ENCODE data around the gene TMEM167B. TPM values are rescaled to one million over a fixed set of nuclear protein-coding genes. Genes with fewer than 3 reads are reported as not detected.

The TMEM167B gene
- total RNA-seq (10 to 100 TPM; 27.2 to 56.0 (median 34.0) TPM), polyA plus RNA-seq (10 to 100 TPM; 19.8 to 39.1 (median 20.2) TPM)
- long read RNA-seq, donor 1, transcript TMEM167B-201 (3 exons, 3,730 nt) = major isoform, 7 of 15 reads
- long read RNA-seq, donor 1, partial matches to known transcripts = 3 of 15 reads
- long read RNA-seq, donor 1, other reads (novel, unspliced or antisense) = 4 of 15 reads
- long read RNA-seq, donor 2, transcript TMEM167B-201 (3 exons, 3,730 nt) = major isoform, 15 of 20 reads
- long read RNA-seq, donor 2, partial matches to known transcripts = 0 of 20 reads
- long read RNA-seq, donor 2, other reads (novel, unspliced or antisense) = 1 of 20 reads

- Histone ChIP-seq H3K27ac (peak within 1 kb of the TSS; percentile 99), H3K27me3 (ENCODE audit: insufficient read depth in 3 of 3, low read length in 2 of 3) (no peaks in the 10 kb centered on the region), H3K36me3 (ENCODE audit: insufficient read depth in 1 of 2, low read depth in 1 of 2) (peaks cover 6 to 29% of the 10 kb centered on the region in 2 donors), H3K4me3 (peak within 1 kb of the TSS; percentile 92), H3K9me3 (no peaks in the 10 kb centered on the region), H3K4me1 (peaks cover 32% of the 10 kb centered on the region)
- intact Hi-C loops (cut with DNase I) = loop anchor here (5.0 kb wide), 1 partner anchor 48 kb away; the partner anchor contains the start of gene WDR47 (in 2 of the 2)
- DNase-seq (peak; percentile 92 to 94), ATAC-seq (peak; percentile 94 to 95 (median 94))
- TF ChIP-seq CTCF (IDR thresholded peaks at IDR 0.05) = no peak
- WGBS, 3 donors = 2 to 5% (median 4%) methylated on average over 59 to 67 of the region's 67 CpGs
Measured at GRCh38 chr1:109090196-109091077, at the start of gene TMEM167B. TSS of gene TMEM167B (plus strand) at chr1:109090764. CDS start at chr1:109090873, 109 bp downstream.

DNA sequence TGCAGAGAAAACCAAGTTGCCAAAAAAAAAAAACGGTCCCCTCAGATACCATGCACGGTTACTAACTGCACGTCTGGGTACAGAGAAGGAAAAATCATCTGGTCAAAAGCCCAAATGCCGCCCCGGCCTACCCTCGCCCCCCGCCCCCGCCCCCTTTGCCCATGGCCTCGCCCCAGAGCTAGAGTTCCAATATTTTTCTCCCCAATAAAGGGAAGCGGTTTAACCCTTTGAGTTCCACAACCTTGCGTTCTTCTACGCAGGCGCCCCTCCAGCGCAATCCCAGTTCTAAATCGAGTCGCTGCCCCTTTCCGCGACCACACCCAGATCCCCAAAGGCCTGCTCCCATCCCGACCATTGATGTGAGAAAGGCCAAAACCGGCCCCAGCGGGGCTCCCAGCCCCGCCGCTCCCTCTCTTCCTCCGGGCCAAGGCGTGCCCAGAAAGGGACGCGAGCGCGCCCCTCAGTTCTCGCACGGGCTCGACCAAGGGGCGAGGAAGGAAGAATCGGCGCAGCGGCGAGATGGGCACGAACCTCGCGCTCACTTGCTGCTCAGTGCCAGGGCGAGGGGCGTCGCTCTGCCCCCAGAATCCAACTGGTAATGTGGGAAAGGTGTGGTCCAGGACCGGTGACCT lies 49.5 kb upstream of the TMEM167B start:
- DNase-seq (peak; percentile 31 to 60), ATAC-seq (peak; percentile 11 to 47 (median 24))
- no peaks in the 10 kb centered on the region for H3K9me3 ChIP-seq
- H3K27ac ChIP-seq = peak overlapping the region; percentile 85
- H3K27me3 ChIP-seq (ENCODE audit: insufficient read depth in 3 of 3, low read length in 2 of 3) = no peaks in the 10 kb centered on the region
- 0 to 1% (median 1%) methylated on average over 39 to 44 of the region's 44 CpGs for WGBS, 3 donors
- intact Hi-C loops (cut with DNase I) = loop anchor here (5.0 to 10.0 kb wide), 3 partner anchors 36 to 76 kb away; partner anchors contain the start of genes TMEM167B (in 2 of the 2), CLCC1 (in 1 of the 2) and TAF13 (in 1 of the 2)
- no peaks in the 10 kb centered on the region for H3K36me3 ChIP-seq (ENCODE audit: insufficient read depth in 1 of 2, low read depth in 1 of 2)
- peaks cover 11% of the 10 kb centered on the region for H3K4me1 ChIP-seq
- no peak for TF ChIP-seq CTCF (IDR thresholded peaks at IDR 0.05)
- peak overlapping the region; percentile 98 for H3K4me3 ChIP-seq

DNA sequence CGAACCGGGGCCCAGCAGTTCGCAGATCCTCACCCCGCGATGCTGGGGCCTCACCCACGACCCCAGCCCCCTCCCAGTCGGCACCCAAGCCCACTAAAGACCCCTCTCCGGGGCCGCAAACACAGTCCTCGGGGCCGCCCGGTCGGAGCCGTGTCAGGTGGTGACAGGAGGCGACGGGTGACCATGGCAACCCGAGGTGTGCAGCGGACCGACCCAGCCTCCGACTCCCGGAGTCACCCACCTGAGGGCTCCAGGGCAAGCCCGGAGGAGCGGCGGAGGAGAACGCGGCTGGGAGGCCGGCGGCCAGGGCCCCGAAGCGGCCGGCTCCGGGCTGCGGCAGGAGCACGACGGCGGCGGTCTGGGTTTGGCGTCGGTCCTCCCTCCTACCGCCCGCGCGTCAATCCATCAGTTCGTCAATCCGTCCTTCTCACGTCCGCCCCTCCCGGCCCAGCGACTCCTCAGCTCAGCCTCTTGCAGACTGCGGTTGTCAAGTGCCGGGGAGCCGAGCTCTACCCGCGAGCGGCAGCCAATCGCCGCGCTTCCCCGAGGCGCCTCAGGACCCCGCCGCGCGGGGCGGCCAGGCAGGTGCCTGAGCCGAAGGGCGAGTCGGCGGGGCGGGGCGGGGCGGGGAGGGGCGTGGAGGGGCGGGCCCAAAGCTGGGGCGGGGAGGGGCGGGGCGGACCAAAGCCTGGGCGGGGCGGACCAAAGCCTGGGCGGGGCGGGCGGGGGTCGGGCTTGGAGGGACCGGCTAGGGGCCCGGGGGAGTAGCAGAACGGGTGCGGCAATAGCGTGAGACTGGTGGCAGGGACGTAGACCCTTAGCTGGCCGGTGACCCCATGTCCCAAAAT lies 48.7 kb upstream of the TMEM167B start, which contains the start of gene WDR47:
WDR47 (minus strand) TSS at position 482 of the 848 bp plus-strand sequence. CDS start 18,590 bp downstream, outside the sequence.
- 1% methylated on average over 48 to 90 of the region's 90 CpGs for WGBS, 3 donors
- peaks cover 11% of the 10 kb centered on the region for H3K4me1 ChIP-seq
- no peaks in the 10 kb centered on the region for H3K27me3 ChIP-seq (ENCODE audit: insufficient read depth in 3 of 3, low read length in 2 of 3)
- no peaks in the 10 kb centered on the region for H3K36me3 ChIP-seq (ENCODE audit: insufficient read depth in 1 of 2, low read depth in 1 of 2)
- peak within 1 kb of the TSS; percentile 85 for H3K27ac ChIP-seq
- no peaks in the 10 kb centered on the region for H3K9me3 ChIP-seq
- ATAC-seq = peak; percentile 98 to 100 (median 99)
- TF ChIP-seq CTCF (IDR thresholded peaks at IDR 0.05) = no peak
- intact Hi-C loops (cut with DNase I) = loop anchor here (5.0 to 10.0 kb wide), 3 partner anchors 35 to 77 kb away; partner anchors contain the start of genes TMEM167B (in 2 of the 2), CLCC1 (in 1 of the 2) and TAF13 (in 1 of the 2)
- H3K4me3 ChIP-seq = peak within 1 kb of the TSS; percentile 98
- peak; percentile 95 to 98 for DNase-seq

Data from psoas muscle (tissue), 8 donors.